ENCODE measurements around the gene RPS2.

Gene RPS2

GRCh38 chr16:1918351-1919326, 46.0 kb downstream of the RPS2 start, which contains the start of gene HS3ST6:
Gene HS3ST6, minus strand, starts transcription at chr16:1918415. Its CDS starts 92 bp downstream, at chr16:1918323.
- DNase-seq: no peak

GRCh38 chr16:1917665-1918350, 46.8 kb downstream of the RPS2 start:
- no peak for DNase-seq

DNA sequence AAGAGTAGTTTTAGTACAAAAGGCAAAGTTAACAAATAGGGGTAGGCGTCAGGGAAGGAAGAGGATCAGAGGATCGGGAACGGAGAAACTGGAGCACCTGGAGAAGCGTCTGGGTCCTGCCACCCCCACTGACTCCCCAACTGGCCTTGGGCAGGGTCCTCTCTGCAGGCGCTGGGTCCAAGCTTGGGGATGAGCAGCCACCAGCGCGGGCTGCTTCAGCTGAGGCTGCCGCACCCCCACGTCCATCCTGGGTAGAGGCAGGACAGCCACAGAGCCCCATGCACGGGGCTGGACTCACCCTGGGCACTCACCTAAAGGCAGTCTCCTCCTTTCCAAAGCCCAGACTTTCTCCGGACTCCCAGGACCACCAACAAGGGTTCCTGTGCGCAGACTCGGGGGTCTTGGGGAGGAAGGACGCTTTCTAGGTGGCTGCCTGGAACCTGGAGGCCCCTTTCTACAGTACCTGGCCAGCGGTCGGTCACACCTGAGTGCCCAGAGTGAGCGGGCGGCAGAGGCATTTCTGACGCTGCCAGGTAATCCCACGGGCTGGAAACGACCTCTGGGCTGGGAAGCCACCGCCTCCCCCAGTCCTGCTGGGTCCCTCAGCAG, 47.5 kb downstream of the RPS2 start:
- DNase-seq: no peak

- no peak for DNase-seq
These were observed 48.0 kb downstream of the RPS2 start for GRCh38 chr16:1916640-1916990.

GRCh38 chr16:1915732-1916639, 48.6 kb downstream of the RPS2 start:
- DNase-seq: no peak

- DNase-seq: no peak
These were observed 49.6 kb downstream of the RPS2 start for GRCh38 chr16:1914988-1915387.

DNA sequence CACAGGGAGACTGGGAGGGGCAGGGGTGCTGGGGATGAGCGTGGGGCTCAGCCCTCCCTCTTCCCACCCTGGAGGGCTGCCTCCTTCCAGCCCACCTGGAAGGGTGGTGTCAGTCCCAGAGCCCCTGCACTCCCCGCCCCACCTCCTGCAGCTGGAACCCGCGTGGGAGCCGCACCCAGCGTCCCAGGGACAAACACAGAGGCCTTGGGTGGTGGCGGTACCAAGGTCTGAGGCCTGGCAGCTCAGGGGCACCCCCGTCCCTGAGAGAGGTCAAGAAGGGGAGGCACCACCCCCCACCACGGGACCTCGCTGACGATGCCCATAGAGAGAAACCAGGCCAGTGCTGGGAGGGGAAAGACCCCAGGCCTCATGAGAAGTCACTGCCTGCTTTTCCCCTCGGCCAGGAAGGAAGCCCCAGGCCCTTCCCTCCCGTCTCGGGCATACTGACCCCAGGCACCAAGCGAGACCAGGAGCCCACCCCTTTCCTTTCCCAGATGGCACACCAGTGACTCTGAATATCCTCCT, 50.5 kb downstream of the RPS2 start:
- no peak for DNase-seq

DNA sequence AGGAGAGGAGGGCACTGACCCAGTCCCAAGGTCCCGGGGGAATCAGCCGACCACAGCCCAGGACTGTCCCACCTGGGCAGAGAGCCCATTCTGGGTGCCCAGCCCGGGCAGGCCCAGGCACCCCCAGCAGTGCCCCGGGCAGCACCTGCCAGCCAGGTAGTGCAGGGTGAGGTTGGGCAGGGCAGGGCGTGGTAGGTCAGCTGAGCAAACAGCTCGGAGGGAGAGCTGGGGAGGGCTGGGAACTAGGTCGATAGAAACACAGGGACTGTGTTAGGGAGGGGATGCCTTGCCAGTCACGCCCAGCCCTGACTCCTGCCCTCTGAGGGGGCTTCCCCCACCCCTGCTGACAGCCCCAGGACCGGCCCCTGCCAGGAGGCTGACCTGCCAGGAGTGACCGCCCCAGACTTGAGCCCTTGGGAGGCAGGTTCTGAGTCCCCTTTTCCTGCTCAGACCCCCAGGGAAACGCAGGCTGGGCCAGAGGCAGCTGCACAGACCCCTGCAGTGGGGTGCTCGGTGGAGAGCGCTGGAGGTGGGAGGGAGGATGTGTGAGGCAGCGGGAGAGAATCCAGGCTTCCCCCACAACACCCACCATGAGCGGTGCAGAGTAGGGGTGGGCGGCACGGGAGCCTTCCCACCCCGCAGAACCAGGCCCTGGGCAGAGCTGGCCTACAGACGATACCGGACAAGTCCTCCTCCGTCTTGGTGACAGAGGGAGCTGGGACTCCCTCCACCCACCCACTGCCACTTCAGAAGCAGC, 51.1 kb downstream of the RPS2 start:
- no peak for DNase-seq

DNA sequence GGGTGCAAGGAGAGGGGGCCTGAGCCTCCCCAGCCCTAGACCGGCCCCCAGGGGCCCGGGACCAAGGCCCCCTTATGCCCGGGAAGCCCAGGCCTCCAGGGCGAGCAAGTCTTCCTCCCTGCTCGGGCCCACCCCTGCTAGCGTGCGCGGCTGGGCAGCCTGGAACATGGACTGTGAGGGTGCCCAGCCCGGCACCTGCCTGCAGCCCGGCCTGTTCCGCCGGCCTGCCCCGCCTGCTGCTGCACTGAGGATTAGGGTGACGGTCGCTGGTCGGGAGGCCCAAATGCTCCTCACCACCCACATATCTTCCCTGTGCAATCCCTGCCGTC, 52.4 kb downstream of the RPS2 start:
- DNase-seq: no peak

Data from right hindlimb (tissue), 1 donor.